Transverse colon (tissue), 4 donors: Measurements from ENCODE around the gene B4GALT4. TPM values are rescaled to one million over a fixed set of nuclear protein-coding genes. Genes with fewer than 3 reads are reported as not detected.

Source experiments
- DNase-seq: peaks from one replicate; pipeline ENCODE4 v3.0.0-alpha.2; 2019
- H3K27ac ChIP-seq, 4 donors: fragments of 200-600 bp; sonication (generic); 2 replicates each; pipeline ENCODE4 v1.5.1; 2016 to 2018; ENCODE audit warnings: inconsistent platforms in 4 of 4
- H3K27me3 ChIP-seq: fragments of 200-600 bp; sonication (generic); 2 replicates; pipeline ENCODE4 v1.5.1; 2017; ENCODE audit warnings: inconsistent platforms
- H3K36me3 ChIP-seq, 4 donors: fragments of 200-600 bp; sonication (generic); 2 replicates each; pipeline ENCODE4 v1.5.1; 2017 to 2019; ENCODE audit warnings: inconsistent platforms in 4 of 4
- H3K4me1 ChIP-seq, 4 donors: fragments of 200-600 bp; sonication (generic); 2 replicates each; pipeline ENCODE4 v1.5.1; 2017 to 2020; ENCODE audit warnings: inconsistent platforms in 4 of 4
- H3K4me3 ChIP-seq, 4 donors: fragments of 200-600 bp; sonication (generic); 1 replicate in 1 of 4; 2 replicates in 3 of 4; pipeline versions ENCODE4 v1.5.1 to v1.6.1; 2017 to 2019; ENCODE audit warnings: inconsistent platforms in 4 of 4
- H3K9me3 ChIP-seq, 2 donors: fragments of 200-600 bp; sonication (generic); 2 replicates each; pipeline ENCODE4 v1.5.1; 2017 to 2019; ENCODE audit warnings: inconsistent platforms in 2 of 2
- CTCF ChIP-seq, 5 experiments: fragments of 200-600 bp in 3 of 5; fragments of 450-650 bp in 2 of 5; sonication (generic) in 3 of 5; IDR thresholded peaks; 1 replicate in 2 of 5; 2 replicates in 3 of 5; pipeline ENCODE4 v1.5.1; 2016 to 2017; ENCODE audit warnings: antibody characterized with exemption in 5 of 5, inconsistent platforms in 3 of 5, mild to moderate bottlenecking in 2 of 5, moderate library complexity in 1 of 5
- EP300 ChIP-seq: sonication (generic); formaldehyde crosslinking; IDR thresholded peaks from one replicate; pipeline ENCODE4 v1.6.1; 2017; ENCODE audit warnings: antibody characterized with exemption, low read depth
- POLR2A ChIP-seq: fragments of 450-650 bp; IDR thresholded peaks from one replicate; pipeline ENCODE4 v1.6.1; 2016; ENCODE audit warnings: antibody characterized with exemption, mild to moderate bottlenecking, moderate library complexity
- POLR2AphosphoS5 ChIP-seq, 3 donors: sonication (generic); formaldehyde crosslinking; IDR thresholded peaks; one replicate each; pipeline ENCODE4 v1.6.1; 2016; ENCODE audit warnings: antibody characterized with exemption in 3 of 3
- WGBS, 2 donors: methylation state at CpG; one replicate each; pipeline ENCODE4 v1.1.5; 2018; ENCODE audit warnings: low coverage in 1 of 2; 5-methylcytosine and 5-hydroxymethylcytosine counted together
- in situ Hi-C, 4 donors: fragments of 200-750 bp; cut with MboI; loops; one replicate each; pipeline versions ENCODE4 v1.15.0 to v1.15.1; 2017; ENCODE audit warnings: low sequenced_read_pairs in 3 of 4, low pct_ligation_motif_present in 1 of 4, low pct_unique_long_range_greater_than_20kb in 1 of 4
- intact Hi-C: fragments of 100-400 bp; cut with DNase I; formaldehyde crosslinking; loops from one replicate; pipeline ENCODE4 v1.15.1; 2023; ENCODE audit warnings: low total_unique reads
- total RNA-seq, 4 donors: library from RNA; depleted of rRNA; stranded (reverse); fragments of >200 nt; gene quantifications; one replicate each; pipeline ENCODE4 v1.1.0, GENCODE V29; 2016

B4GALT4 gene
- total RNA-seq, 4 donors from 2014 or later, result 27.7 to 54.2 (median 52.0) TPM

GRCh38 chr3:119184796-119185570, 55.7 kb downstream of the B4GALT4 start:
- Histone ChIP-seq H3K4me1 (no peaks in the 10 kb centered on the region), H3K9me3 (no peaks in the 10 kb centered on the region), H3K27ac (no peak overlapping the region), H3K36me3 (no peaks in the 10 kb centered on the region), H3K4me3 (no peak overlapping the region), H3K27me3 (no peaks in the 10 kb centered on the region)
- 80 to 83% methylated on average over 7 of the region's 7 CpGs for WGBS, 2 donors
- intact Hi-C loops (no loop called here), in situ Hi-C loops (no loop called here)
- TF ChIP-seq CTCF (IDR thresholded peaks at IDR 0.05) (no peak), POLR2AphosphoS5 (IDR thresholded peaks at IDR 0.05) (no peak), POLR2A (no peak), EP300 (no peak)
- no peak for DNase-seq

DNA sequence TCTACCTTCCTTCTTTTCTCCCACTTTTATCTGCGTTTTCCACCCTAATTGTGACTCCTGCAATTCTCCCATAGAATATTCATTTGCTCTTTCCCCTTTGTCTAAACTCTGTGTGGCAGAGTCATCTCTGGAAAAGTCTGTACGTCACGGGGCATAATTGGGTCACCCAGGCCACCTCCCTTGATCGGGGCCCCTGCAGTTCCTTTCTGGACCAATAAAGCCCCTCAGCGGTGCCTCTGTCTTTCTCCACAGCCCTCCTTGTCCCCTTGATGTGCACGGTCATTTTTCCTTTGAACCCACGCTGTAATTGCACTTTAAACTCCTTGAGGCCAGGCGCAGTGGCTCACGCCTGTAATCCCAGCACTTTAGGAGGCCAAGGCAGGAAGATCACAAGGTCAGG, 56.6 kb downstream of the B4GALT4 start:
- no peaks in the 10 kb centered on the region for H3K36me3 ChIP-seq
- in situ Hi-C loops (no loop called here), intact Hi-C loops (no loop called here)
- no peaks in the 10 kb centered on the region for H3K27me3 ChIP-seq
- 75% methylated on average over 9 of the region's 9 CpGs; no CpG with 5 or more reads in 1 of the 2 donors for WGBS, 2 donors
- no peaks in the 10 kb centered on the region for H3K4me1 ChIP-seq
- no peaks in the 10 kb centered on the region for H3K9me3 ChIP-seq
- no peak overlapping the region for H3K4me3 ChIP-seq
- no peak for TF ChIP-seq POLR2A
- no peak for TF ChIP-seq POLR2AphosphoS5 (IDR thresholded peaks at IDR 0.05)
- TF ChIP-seq CTCF (IDR thresholded peaks at IDR 0.05), result no peak
- DNase-seq, result no peak
- no peak overlapping the region for H3K27ac ChIP-seq

DNA sequence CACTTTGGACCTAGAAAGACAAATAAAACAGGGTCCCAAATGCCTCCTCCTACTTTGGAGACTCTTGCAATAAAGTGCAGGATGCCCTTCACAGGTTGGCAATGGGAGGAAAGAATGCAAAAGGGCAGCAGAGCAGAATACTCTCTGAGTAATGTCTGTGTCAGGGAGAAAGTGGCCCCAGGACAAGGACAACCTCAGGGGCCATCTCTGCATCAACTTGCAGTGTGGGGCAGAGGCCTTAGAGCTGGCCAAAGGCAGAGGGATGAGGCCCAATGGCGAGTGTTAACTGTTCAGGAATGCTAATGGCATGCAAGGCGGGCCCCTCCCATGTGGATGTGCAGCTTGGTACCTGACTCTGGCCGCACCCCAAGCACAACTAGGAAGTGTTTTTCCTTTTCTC, 58.9 kb downstream of the B4GALT4 start:
- DNase-seq, result no peak
- intact Hi-C loops (no loop called here), in situ Hi-C loops (no loop called here)
- WGBS, 2 donors, result 68% methylated on average over 3 of the region's 3 CpGs; no CpG with 5 or more reads in 1 of the 2 donors
- H3K9me3 ChIP-seq, result no peaks in the 10 kb centered on the region
- TF ChIP-seq POLR2AphosphoS5 (IDR thresholded peaks at IDR 0.05) (no peak), POLR2A (no peak), CTCF (IDR thresholded peaks at IDR 0.05) (no peak), EP300 (no peak)
- no peaks in the 10 kb centered on the region for H3K27me3 ChIP-seq
- H3K36me3 ChIP-seq, result no peaks in the 10 kb centered on the region
- no peak overlapping the region for H3K27ac ChIP-seq
- peaks cover 0 to 2% (median 0%) of the 10 kb centered on the region in 4 donors for H3K4me1 ChIP-seq
- no peak overlapping the region for H3K4me3 ChIP-seq

- H3K9me3 ChIP-seq, result no peaks in the 10 kb centered on the region
- no peaks in the 10 kb centered on the region for H3K27me3 ChIP-seq
- peaks cover 0 to 12% (median 0%) of the 10 kb centered on the region in 4 donors for H3K4me1 ChIP-seq
- no peaks in the 10 kb centered on the region for H3K36me3 ChIP-seq
- WGBS, 2 donors, result 62 to 77% methylated on average over 3 to 4 of the region's 4 CpGs
- no peak overlapping the region for H3K27ac ChIP-seq
- TF ChIP-seq CTCF (IDR thresholded peaks at IDR 0.05) (no peak), EP300 (no peak), POLR2A (no peak), POLR2AphosphoS5 (IDR thresholded peaks at IDR 0.05) (no peak)
- DNase-seq, result no peak
- in situ Hi-C loops (no loop called here), intact Hi-C loops (no loop called here)
- no peak overlapping the region for H3K4me3 ChIP-seq
These were observed 63.4 kb downstream of the B4GALT4 start for GRCh38 chr3:119177321-119177720.
